Immature natural killer cell (primary cell): ENCODE data around the gene PDE6B. TPM values are rescaled to one million over a fixed set of nuclear protein-coding genes. Genes with fewer than 3 reads are reported as not detected.
"Not testable (repeated sequence)": the region's sequence is repeated elsewhere in the genome, so short reads cannot be mapped to it uniquely, and the experiment has no call there.

Experiments used
- DNase-seq, 3 donors: peaks; one replicate each; pipeline ENCODE4 v3.0.0; 2022; ENCODE audit warnings: mixed read lengths in 1 of 3
- H3K27ac Mint-ChIP-seq, 6 donors: one replicate each; pipeline ENCODE4 v1.8.0; 2020; ENCODE audit warnings: mixed read lengths in 6 of 6, mild to moderate bottlenecking in 5 of 6, inconsistent platforms in 4 of 6, moderate library complexity in 3 of 6
- H3K27me3 Mint-ChIP-seq, 3 donors: one replicate each; pipeline ENCODE4 v1.8.0; 2020 to 2021; ENCODE audit warnings: low read depth in 3 of 3, mild to moderate bottlenecking in 3 of 3, mixed read lengths in 3 of 3, moderate library complexity in 3 of 3, inconsistent platforms in 1 of 3
- H3K36me3 Mint-ChIP-seq, 3 donors: one replicate each; pipeline ENCODE4 v1.8.0; 2020; ENCODE audit warnings: mixed read lengths in 3 of 3, inconsistent platforms in 2 of 3, mild to moderate bottlenecking in 2 of 3
- H3K4me1 Mint-ChIP-seq, 2 donors: one replicate each; pipeline ENCODE4 v1.8.0; 2020; ENCODE audit warnings: inconsistent platforms in 2 of 2, mild to moderate bottlenecking in 2 of 2, mixed read lengths in 2 of 2, moderate library complexity in 1 of 2
- H3K4me3 Mint-ChIP-seq, 5 donors: one replicate each; pipeline ENCODE4 v1.8.0; 2020; ENCODE audit warnings: mild to moderate bottlenecking in 5 of 5, mixed read lengths in 5 of 5, inconsistent platforms in 3 of 5, moderate library complexity in 3 of 5
- H3K9me3 Mint-ChIP-seq, 6 donors: one replicate each; pipeline ENCODE4 v1.8.0; 2020; ENCODE audit warnings: mild to moderate bottlenecking in 6 of 6, mixed read lengths in 6 of 6, inconsistent platforms in 4 of 6, moderate library complexity in 3 of 6
- polyA plus RNA-seq, 3 donors: library from polyadenylated mRNA; unstranded; fragments of 300-500 nt; fragmentation: Illumina TruSeq; gene quantifications; one replicate each; pipeline ENCODE4 v1.2.3, GENCODE V29; 2021

PDE6B gene
- polyA plus RNA-seq, 3 donors from 2014 or later: 18.9 to 35.8 (median 28.6) TPM

GRCh38 chr4:588351-588849 is 37.0 kb upstream of the PDE6B start:
- H3K27ac Mint-ChIP-seq: no peak overlapping the region
- no peaks in the 10 kb centered on the region for H3K4me1 Mint-ChIP-seq
- H3K4me3 Mint-ChIP-seq: no peak overlapping the region
- DNase-seq: no peak
- H3K36me3 Mint-ChIP-seq: peaks cover 0 to 4% (median 3%) of the 10 kb centered on the region in 3 donors
- peaks cover 6 to 21% (median 13%) of the 10 kb centered on the region in 6 donors for H3K9me3 Mint-ChIP-seq
- peaks cover 12 to 14% (median 13%) of the 10 kb centered on the region in 3 donors for H3K27me3 Mint-ChIP-seq

GRCh38 chr4:589219-589963 is 36.0 kb upstream of the PDE6B start:
- peaks cover 8 to 13% (median 8%) of the 10 kb centered on the region in 3 donors for H3K27me3 Mint-ChIP-seq
- no peak overlapping the region for H3K4me3 Mint-ChIP-seq
- H3K9me3 Mint-ChIP-seq: peaks cover 2 to 14% (median 4%) of the 10 kb centered on the region in 6 donors
- DNase-seq: no peak
- H3K4me1 Mint-ChIP-seq: no peaks in the 10 kb centered on the region
- H3K36me3 Mint-ChIP-seq: peaks cover 0 to 3% (median 0%) of the 10 kb centered on the region in 3 donors
- H3K27ac Mint-ChIP-seq: no peak overlapping the region

GRCh38 chr4:590313-590841 is 35.0 kb upstream of the PDE6B start:
- Mint-ChIP-seq H3K36me3 (peaks cover 0 to 3% (median 0%) of the 10 kb centered on the region in 3 donors), H3K4me3 (no peak overlapping the region), H3K27ac (no peak overlapping the region), H3K27me3 (peaks cover 6 to 17% (median 8%) of the 10 kb centered on the region in 3 donors), H3K4me1 (no peaks in the 10 kb centered on the region), H3K9me3 (peaks cover 0 to 17% (median 4%) of the 10 kb centered on the region in 6 donors)
- no peak for DNase-seq

GRCh38 chr4:592178-592577 is 33.2 kb upstream of the PDE6B start:
- Mint-ChIP-seq H3K9me3 (peaks cover 0 to 13% (median 2%) of the 10 kb centered on the region in 6 donors), H3K27me3 (peaks cover 1 to 15% (median 8%) of the 10 kb centered on the region in 3 donors)
- not testable (repeated sequence) for H3K36me3 Mint-ChIP-seq, H3K4me3 Mint-ChIP-seq, DNase-seq, H3K27ac Mint-ChIP-seq, H3K4me1 Mint-ChIP-seq

- peaks cover 1 to 18% (median 8%) of the 10 kb centered on the region in 3 donors for H3K27me3 Mint-ChIP-seq
- H3K4me1 Mint-ChIP-seq: no peaks in the 10 kb centered on the region
- peaks cover 0 to 13% (median 2%) of the 10 kb centered on the region in 6 donors for H3K9me3 Mint-ChIP-seq
- no peak overlapping the region for H3K27ac Mint-ChIP-seq
- no peak for DNase-seq
- no peak overlapping the region for H3K4me3 Mint-ChIP-seq
- no peaks in the 10 kb centered on the region for H3K36me3 Mint-ChIP-seq
These were observed 32.4 kb upstream of the PDE6B start for GRCh38 chr4:592825-593520.

- no peak overlapping the region for H3K27ac Mint-ChIP-seq
- DNase-seq: no peak
- no peak overlapping the region for H3K4me3 Mint-ChIP-seq
- H3K9me3 Mint-ChIP-seq: peaks cover 0 to 7% (median 2%) of the 10 kb centered on the region in 6 donors
- H3K36me3 Mint-ChIP-seq: no peaks in the 10 kb centered on the region
- peaks cover 7 to 21% (median 12%) of the 10 kb centered on the region in 3 donors for H3K27me3 Mint-ChIP-seq
- peaks cover 5 to 6% of the 10 kb centered on the region in 2 donors for H3K4me1 Mint-ChIP-seq
These were observed 26.4 kb upstream of the PDE6B start for GRCh38 chr4:598925-599324.

GRCh38 chr4:600166-600565 is 25.2 kb upstream of the PDE6B start:
- Mint-ChIP-seq H3K4me1 (peaks cover 12 to 13% of the 10 kb centered on the region in 2 donors), H3K27me3 (peaks cover 7 to 18% (median 9%) of the 10 kb centered on the region in 3 donors), H3K9me3 (no peaks in the 10 kb centered on the region), H3K36me3 (no peaks in the 10 kb centered on the region), H3K4me3 (no peak overlapping the region), H3K27ac (no peak overlapping the region)
- no peak for DNase-seq

GRCh38 chr4:600850-601515 is 24.4 kb upstream of the PDE6B start:
- H3K9me3 Mint-ChIP-seq: no peaks in the 10 kb centered on the region
- peaks cover 7 to 18% (median 11%) of the 10 kb centered on the region in 3 donors for H3K27me3 Mint-ChIP-seq
- no peak overlapping the region for H3K4me3 Mint-ChIP-seq
- H3K4me1 Mint-ChIP-seq: peaks cover 12 to 18% of the 10 kb centered on the region in 2 donors
- no peak for DNase-seq
- no peaks in the 10 kb centered on the region for H3K36me3 Mint-ChIP-seq
- no peak overlapping the region for H3K27ac Mint-ChIP-seq

GRCh38 chr4:601612-602558 is 23.5 kb upstream of the PDE6B start:
- Mint-ChIP-seq H3K4me3 (no peak overlapping the region), H3K27ac (no peak overlapping the region), H3K36me3 (no peaks in the 10 kb centered on the region)

GRCh38 chr4:602559-602942 is 22.8 kb upstream of the PDE6B start:
- Mint-ChIP-seq H3K27me3 (peaks cover 8 to 15% (median 9%) of the 10 kb centered on the region in 3 donors), H3K9me3 (no peaks in the 10 kb centered on the region), H3K4me1 (peaks cover 12 to 18% of the 10 kb centered on the region in 2 donors), H3K36me3 (no peaks in the 10 kb centered on the region), H3K4me3 (no peak overlapping the region), H3K27ac (no peak overlapping the region)
- peak; percentile 25 to 45 (median 45) for DNase-seq

More at GRCh38 chr4:601612-602558, 23.5 kb upstream of the PDE6B start:
- Mint-ChIP-seq H3K4me1 (peaks cover 12 to 18% of the 10 kb centered on the region in 2 donors), H3K27me3 (peaks cover 7 to 18% (median 11%) of the 10 kb centered on the region in 3 donors), H3K9me3 (no peaks in the 10 kb centered on the region)
- no peak for DNase-seq

GRCh38 chr4:604131-604530 is 21.2 kb upstream of the PDE6B start:
- H3K27me3 Mint-ChIP-seq: peaks cover 6 to 12% (median 8%) of the 10 kb centered on the region in 3 donors
- no peaks in the 10 kb centered on the region for H3K9me3 Mint-ChIP-seq
- H3K4me3 Mint-ChIP-seq: peak overlapping the region in 4 of 5 donors; percentile 18 to 71 (median 30)
- peak overlapping the region in 1 of 6 donors; percentile 61 for H3K27ac Mint-ChIP-seq
- peaks cover 12 to 18% of the 10 kb centered on the region in 2 donors for H3K4me1 Mint-ChIP-seq
- DNase-seq: peak; percentile 32 to 46 (median 43)
- H3K36me3 Mint-ChIP-seq: no peaks in the 10 kb centered on the region

- Mint-ChIP-seq H3K9me3 (no peaks in the 10 kb centered on the region), H3K4me3 (no peak overlapping the region), H3K36me3 (peaks cover 0 to 4% (median 0%) of the 10 kb centered on the region in 3 donors), H3K4me1 (peaks cover 12 to 18% of the 10 kb centered on the region in 2 donors), H3K27me3 (peaks cover 2 to 12% (median 6%) of the 10 kb centered on the region in 3 donors), H3K27ac (no peak overlapping the region)
- no peak for DNase-seq
These were observed 19.5 kb upstream of the PDE6B start for GRCh38 chr4:605702-606425.
